ENCODE results near the gene EML1. TPM values are rescaled to one million over a fixed set of nuclear protein-coding genes. Genes with fewer than 3 reads are reported as not detected.
A peak's percentile ranks its signal among the peaks of the same experiment; 100 is the strongest.

EML1 gene
- total and polyA plus RNA-seq, 2 of the 13 experiments (the other 11 are each of a cell fraction or from before 2014, with no cell fraction given), result 0.59 to 1.7 TPM

DNA sequence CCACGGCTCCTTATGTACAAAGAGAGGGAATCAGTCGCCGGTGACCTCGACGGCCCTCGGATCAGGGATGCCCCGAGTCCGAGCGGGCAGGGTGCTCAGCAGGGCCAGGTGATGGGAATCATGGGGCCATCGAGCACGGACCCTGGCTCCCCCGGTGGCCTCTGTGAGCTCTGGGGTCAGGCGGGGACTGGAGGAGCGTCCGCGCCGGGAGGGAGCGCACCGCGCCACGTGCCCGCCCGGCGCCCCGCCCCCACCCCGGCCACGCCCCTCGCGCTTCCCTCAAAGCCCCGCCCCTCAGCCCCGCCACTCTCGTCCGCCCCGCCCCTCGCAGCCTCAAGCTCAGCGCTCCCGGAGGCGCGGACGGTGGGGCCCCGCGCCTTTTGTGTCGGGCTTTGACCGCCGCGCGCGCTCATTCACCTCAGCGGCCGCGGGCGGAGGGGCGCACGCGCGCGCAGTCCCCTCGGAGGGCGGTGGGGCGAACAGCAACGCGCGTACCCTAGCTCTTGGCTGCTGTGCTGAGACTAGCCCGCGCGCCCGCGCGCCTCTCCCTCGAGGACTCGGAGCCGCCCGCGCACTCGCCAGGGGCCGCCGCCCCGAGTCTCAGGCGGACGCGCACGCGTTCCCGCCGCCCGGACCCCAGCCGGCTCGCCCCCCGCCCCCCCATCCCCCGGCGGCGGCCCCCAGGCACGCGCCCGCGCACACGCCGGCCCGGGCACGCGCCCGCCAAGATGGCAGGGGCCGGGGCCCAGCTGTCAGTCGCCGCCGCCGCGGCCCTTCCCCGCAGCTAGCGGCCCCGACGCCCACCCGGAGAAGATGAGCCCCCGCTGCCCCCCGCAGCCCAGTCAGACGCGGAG lies 178.1 kb downstream of the EML1 start (continued):
- TF ChIP-seq, protein P1, sequence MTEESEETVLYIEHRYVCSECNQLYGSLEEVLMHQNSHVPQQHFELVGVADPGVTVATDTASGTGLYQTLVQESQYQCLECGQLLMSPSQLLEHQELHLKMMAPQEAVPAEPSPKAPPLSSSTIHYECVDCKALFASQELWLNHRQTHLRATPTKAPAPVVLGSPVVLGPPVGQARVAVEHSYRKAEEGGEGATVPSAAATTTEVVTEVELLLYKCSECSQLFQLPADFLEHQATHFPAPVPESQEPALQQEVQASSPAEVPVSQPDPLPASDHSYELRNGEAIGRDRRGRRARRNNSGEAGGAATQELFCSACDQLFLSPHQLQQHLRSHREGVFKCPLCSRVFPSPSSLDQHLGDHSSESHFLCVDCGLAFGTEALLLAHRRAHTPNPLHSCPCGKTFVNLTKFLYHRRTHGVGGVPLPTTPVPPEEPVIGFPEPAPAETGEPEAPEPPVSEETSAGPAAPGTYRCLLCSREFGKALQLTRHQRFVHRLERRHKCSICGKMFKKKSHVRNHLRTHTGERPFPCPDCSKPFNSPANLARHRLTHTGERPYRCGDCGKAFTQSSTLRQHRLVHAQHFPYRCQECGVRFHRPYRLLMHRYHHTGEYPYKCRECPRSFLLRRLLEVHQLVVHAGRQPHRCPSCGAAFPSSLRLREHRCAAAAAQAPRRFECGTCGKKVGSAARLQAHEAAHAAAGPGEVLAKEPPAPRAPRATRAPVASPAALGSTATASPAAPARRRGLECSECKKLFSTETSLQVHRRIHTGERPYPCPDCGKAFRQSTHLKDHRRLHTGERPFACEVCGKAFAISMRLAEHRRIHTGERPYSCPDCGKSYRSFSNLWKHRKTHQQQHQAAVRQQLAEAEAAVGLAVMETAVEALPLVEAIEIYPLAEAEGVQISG (CRISPR knock-in tag; IDR thresholded peaks at IDR 0.05), result peak; percentile 23; the same call in 1 of the 2 replicates
- TF ChIP-seq IKZF1 (IDR thresholded peaks at IDR 0.05) (no peak), GTF3A (CRISPR knock-in tag; conservative IDR thresholded peaks at IDR 0.05) (no peak), ZNF776 (CRISPR knock-in tag; IDR thresholded peaks at IDR 0.05) (0 out of 2 replicates have a peak, but pooled peaks have one; percentile 39), CCDC6 (CRISPR knock-in tag; IDR thresholded peaks at IDR 0.05) (peak; percentile 71), ASH2L (IDR thresholded peaks at IDR 0.05; ENCODE audit: insufficient read length, low read depth, low read length) (peak; percentile 77), NFATC3 (CRISPR knock-in tag; IDR thresholded peaks at IDR 0.05) (no peak), ZNF12 (CRISPR knock-in tag; IDR thresholded peaks at IDR 0.05) (no peak), SAFB2 (CRISPR knock-in tag; IDR thresholded peaks at IDR 0.05; ENCODE audit: borderline replicate concordance, low read depth) (no peak), JARID2 (CRISPR knock-in tag; IDR thresholded peaks at IDR 0.05; ENCODE audit: insufficient replicate concordance) (no peak), RFX3 (CRISPR knock-in tag; IDR thresholded peaks at IDR 0.05) (no peak), NKX3-1 (CRISPR knock-in tag; IDR thresholded peaks at IDR 0.05) (no peak), SRSF4 (IDR thresholded peaks at IDR 0.05; ENCODE audit: low read depth, low read length, poor library complexity, severe bottlenecking) (no peak), ISX (CRISPR knock-in tag; conservative IDR thresholded peaks at IDR 0.05) (no peak), SP1 (IDR thresholded peaks at IDR 0.05) (no peak), SP1 (CRISPR knock-in tag; IDR thresholded peaks at IDR 0.05) (peak; percentile 54), MYC (CRISPR knock-in tag; IDR thresholded peaks at IDR 0.05; ENCODE audit: borderline replicate concordance) (peak; percentile 57; the same call in 1 of the 2 replicates), FOXK1 (CRISPR knock-in tag; IDR thresholded peaks at IDR 0.05; ENCODE audit: borderline replicate concordance, low read depth) (no peak)
- TF ChIP-seq, protein P2, sequence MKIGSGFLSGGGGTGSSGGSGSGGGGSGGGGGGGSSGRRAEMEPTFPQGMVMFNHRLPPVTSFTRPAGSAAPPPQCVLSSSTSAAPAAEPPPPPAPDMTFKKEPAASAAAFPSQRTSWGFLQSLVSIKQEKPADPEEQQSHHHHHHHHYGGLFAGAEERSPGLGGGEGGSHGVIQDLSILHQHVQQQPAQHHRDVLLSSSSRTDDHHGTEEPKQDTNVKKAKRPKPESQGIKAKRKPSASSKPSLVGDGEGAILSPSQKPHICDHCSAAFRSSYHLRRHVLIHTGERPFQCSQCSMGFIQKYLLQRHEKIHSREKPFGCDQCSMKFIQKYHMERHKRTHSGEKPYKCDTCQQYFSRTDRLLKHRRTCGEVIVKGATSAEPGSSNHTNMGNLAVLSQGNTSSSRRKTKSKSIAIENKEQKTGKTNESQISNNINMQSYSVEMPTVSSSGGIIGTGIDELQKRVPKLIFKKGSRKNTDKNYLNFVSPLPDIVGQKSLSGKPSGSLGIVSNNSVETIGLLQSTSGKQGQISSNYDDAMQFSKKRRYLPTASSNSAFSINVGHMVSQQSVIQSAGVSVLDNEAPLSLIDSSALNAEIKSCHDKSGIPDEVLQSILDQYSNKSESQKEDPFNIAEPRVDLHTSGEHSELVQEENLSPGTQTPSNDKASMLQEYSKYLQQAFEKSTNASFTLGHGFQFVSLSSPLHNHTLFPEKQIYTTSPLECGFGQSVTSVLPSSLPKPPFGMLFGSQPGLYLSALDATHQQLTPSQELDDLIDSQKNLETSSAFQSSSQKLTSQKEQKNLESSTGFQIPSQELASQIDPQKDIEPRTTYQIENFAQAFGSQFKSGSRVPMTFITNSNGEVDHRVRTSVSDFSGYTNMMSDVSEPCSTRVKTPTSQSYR (CRISPR knock-in tag; IDR thresholded peaks at IDR 0.05; ENCODE audit: borderline replicate concordance), result no peak; the same call in 1 of the 2 replicates
- TF ChIP-seq, protein P3, sequence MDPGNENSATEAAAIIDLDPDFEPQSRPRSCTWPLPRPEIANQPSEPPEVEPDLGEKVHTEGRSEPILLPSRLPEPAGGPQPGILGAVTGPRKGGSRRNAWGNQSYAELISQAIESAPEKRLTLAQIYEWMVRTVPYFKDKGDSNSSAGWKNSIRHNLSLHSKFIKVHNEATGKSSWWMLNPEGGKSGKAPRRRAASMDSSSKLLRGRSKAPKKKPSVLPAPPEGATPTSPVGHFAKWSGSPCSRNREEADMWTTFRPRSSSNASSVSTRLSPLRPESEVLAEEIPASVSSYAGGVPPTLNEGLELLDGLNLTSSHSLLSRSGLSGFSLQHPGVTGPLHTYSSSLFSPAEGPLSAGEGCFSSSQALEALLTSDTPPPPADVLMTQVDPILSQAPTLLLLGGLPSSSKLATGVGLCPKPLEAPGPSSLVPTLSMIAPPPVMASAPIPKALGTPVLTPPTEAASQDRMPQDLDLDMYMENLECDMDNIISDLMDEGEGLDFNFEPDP (CRISPR knock-in tag; conservative IDR thresholded peaks at IDR 0.05), result no peak
- TF ChIP-seq, protein P4, sequence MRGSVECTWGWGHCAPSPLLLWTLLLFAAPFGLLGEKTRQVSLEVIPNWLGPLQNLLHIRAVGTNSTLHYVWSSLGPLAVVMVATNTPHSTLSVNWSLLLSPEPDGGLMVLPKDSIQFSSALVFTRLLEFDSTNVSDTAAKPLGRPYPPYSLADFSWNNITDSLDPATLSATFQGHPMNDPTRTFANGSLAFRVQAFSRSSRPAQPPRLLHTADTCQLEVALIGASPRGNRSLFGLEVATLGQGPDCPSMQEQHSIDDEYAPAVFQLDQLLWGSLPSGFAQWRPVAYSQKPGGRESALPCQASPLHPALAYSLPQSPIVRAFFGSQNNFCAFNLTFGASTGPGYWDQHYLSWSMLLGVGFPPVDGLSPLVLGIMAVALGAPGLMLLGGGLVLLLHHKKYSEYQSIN (CRISPR knock-in tag; IDR thresholded peaks at IDR 0.05; ENCODE audit: borderline replicate concordance), result no peak
